HG03039 (cell line): ENCODE data around the gene SLC5A11.

Experiments
- ATAC-seq: cut with Tn5 transposase; IDR thresholded peaks from one replicate; pipeline ENCODE4 v1.9.1; 2021; ENCODE audit warnings: mild to moderate bottlenecking, moderate library complexity; ENCODE audit not compliant: unreplicated experiment

Gene SLC5A11

DNA sequence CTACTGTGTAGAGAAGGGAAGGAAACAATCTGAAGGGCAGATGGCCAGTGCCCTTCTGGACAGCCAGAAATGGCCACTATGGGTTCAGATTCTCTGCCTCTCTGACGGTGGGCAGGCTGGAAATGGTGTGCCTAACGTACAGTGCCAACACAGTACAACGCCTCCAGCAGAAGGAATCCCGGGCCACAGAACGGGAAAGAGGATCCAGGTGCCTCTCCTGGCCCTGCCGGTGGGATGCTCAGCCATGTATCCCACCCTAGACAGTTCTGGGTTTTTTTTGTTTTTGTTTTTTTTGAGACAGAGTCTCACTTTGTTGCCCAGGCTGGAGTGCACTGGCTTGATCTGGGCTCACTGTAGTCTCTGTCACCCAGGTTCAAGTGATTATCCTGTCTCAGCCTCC lies 71.5 kb downstream of the SLC5A11 start:
- ATAC-seq: no peak

DNA sequence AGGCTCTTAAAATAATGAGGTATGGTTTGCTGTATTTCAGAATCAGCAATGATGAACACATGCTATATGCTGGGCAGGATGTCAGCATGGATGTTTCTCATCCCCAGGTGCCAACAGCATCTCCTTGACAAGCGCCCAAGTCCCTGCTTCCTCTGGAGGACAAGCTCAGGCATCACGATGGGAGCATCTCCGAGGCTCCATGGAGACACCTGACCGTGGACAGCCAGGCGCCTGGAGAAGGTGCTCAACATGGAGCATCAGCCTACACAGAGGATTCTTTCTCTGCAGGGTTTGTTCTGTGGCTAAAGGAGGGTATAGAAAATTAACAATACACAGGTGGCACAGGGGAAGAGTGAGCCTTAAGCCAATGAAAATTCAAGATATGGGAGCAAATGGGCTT lies 72.1 kb downstream of the SLC5A11 start:
- ATAC-seq: no peak

DNA sequence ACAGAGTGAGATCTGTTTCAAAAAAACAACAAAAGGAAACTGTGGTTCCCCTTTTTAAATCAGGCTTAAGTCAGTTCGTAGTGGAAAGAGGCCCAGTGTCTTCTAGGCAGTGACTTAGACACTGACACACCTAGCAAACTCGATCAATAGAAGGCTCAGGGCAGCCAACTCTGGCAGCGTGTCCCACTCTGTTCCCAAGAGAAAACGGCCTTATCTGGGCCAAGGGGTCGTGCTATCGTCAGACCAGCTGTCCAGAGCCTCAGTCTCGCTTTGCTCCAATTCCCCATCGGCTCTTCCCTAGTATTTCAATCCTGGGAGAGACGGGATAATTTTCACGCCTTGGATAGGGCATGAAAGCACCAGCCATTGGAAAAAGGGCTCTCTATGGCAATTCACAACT lies 72.9 kb downstream of the SLC5A11 start:
- no peak for ATAC-seq

DNA sequence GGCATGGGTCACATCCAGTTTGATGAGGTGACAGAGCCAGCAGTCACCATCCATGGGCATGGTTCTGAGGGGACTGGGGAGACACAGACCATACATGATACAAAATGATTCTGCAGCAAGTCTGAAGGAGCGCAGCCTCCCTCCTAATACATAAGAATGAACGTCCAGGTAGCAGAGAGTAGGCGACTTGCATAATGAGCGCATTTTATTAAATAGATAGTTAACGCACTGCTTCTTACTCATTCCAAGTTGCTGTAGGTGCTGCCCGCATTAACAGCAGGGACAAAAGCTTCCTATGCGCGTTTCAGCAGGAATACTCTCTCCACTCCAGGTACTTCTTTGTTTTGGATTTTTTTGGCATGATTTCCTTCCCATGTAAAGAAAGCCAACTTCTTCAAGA lies 73.8 kb downstream of the SLC5A11 start:
- no peak for ATAC-seq

DNA sequence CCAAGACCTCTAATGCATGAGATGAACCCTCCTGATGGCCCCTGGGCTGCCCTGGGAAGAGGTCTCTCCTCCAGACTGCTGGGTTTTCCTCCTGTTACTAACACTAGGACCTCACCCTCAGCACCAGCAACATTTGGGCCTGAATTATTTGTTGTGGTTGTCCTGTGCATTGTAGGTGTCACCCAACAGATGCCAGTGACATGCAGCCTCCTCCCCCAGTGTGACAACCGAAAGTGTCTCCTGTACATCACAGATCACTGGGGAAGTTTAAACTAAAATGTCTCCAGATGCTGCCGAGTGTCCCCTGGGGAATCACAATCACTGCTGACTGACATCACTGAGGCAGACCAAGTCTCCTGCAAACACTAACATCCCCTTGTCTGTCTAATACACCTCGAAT lies 74.8 kb downstream of the SLC5A11 start:
- no peak for ATAC-seq

DNA sequence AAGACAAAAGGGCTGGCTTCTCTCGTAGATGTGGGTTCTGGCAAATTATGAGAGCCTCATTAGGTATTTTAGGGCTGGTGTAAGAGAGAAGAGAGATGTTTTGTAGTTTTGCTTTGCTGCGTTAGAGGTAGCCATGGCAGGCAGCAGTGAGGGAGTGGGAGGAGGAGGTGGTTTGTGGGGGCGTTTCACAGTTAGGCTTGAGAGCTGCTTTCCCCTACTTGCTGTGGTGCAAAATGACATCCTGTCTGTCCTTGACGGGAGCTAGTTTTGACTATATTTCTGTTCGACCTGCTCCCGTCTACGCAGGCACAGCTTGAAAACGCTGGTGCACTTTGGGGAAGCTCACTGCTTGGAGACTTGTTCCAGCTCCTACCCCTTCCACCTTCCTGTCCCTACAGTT lies 75.5 kb downstream of the SLC5A11 start:
- ATAC-seq: no peak

DNA sequence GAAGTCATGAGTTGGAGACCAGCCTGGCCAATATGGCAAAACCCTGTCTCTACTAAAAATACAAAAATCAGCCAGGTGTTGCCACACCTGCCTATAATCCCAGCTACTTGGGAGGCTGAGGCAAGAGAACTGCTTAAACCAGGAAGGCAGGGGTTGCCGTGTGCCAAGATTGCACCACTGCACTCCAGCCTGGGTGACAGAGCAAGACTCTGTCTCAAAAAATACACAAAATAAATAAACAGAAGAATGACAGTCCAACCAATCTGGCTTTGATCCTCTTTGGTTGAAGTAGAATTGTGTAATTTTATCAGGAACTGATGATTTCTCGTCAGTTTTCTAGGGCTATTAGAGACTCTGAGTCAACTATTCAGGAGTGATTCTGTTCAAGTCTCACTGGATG lies 79.4 kb downstream of the SLC5A11 start:
- ATAC-seq: no peak

DNA sequence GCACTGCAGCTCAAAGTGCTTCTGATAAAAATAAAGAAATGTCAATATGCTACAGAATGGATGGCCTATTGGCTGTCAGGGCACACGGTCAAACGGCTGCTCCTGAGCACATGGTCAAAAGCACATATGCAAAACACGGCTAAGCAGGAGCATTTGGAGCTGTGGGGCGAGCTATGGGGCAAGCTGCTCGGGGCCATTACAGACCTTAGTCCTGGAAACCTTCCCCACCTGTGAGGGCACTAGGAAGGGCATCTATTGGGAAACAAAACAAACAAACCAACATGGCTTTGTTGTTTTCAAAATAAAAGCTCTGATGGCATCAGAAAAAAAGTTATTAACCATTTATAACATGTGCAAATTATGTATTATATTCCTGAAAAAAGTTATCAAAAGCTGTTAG lies 83.6 kb downstream of the SLC5A11 start:
- no peak for ATAC-seq

DNA sequence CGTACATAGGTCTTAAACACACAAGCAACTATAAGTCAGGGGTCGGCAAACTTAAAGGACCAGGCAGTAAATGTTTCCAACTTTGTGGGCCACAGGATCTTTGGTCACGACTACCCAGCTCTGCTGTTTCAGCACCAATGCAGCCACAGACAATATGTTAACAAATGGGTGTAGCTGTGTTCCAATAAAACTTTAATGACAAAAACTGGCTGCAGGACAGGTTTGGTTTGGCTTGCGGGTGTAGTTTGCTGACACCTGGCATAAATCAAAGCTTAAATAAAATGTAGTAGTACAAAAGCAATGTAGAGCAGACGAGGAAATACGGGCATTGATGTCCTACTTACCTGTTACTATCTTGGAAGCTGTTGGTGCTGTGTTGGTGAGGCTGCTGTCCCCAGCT lies 84.7 kb downstream of the SLC5A11 start:
- no peak for ATAC-seq

DNA sequence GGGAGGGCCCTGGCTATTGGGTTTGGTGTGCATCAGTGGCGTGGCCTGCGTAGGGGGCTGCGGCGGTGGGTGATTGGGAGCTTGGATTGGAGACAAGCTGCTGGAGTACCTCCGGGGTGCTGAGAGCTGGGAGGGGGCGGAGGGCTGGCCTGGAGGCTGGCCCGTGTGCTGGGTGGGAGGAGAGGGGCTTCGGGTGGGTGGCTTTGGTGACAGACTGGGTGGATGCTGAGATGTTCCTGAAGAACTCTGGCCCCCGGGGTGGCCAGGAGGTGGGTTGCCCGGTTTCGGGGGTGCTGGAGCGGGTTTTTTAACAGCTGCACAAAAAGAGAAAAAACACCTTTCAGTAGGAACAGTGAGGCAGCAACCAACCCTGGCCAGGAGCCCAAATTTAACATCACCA lies 85.3 kb downstream of the SLC5A11 start:
- no peak for ATAC-seq

DNA sequence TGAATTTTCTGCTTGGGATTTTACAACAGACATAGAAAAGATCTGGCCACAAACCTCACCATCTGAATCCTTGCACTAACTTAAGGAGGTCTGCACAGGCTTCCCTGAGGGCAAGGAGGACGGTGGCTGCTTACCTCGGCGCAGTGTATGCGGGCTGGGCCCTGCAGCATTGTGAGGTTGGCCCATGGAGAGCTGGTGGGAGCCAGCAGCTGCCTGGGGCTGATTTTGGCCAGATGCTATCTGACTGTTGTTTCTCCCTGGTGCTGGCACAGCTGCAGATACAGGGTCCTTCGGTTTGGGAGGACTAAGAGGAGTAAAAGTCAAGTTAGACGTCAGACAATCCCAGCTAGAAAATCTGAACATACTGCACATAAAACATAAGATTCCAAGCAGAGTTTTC lies 89.6 kb downstream of the SLC5A11 start:
- no peak for ATAC-seq

DNA sequence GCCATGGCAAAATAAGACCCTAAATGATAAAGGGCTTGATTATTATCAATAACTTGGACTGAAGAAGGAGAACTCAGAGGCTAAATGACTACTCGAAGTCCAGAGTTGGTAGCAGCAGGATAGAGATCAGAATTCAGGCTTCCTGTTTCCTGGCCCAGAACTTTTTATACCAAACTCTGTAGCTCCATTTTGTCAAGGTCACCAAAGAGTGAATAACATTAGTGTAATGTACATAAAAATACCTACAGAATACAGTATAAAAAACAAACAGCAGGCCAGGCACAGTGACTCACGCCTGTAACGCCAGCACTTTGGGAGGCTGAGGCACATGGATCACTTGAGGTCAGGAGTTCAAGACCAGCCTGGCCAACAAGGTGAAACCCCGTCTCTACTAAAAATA lies 90.4 kb downstream of the SLC5A11 start:
- no peak for ATAC-seq

DNA sequence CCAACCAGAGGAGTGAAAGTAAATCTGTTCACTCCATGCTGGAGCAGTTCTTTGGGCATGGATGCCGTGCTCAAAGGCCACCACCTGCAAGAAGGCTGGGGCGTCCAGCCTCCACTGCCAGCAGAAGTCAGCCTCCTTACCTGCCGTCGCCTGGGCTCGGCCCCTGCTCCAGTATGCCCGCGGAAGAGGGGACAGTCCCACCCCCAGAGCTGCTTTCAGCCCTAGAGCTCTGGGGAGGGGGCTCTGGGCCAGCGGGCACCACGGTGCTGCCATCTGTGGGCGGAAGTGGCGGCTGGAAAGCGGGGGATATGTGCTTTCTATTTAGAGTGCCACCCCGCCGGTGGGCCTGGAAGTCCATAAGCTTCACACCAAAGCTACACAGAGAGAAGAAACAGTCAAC lies 93.5 kb downstream of the SLC5A11 start:
- ATAC-seq: no peak

DNA sequence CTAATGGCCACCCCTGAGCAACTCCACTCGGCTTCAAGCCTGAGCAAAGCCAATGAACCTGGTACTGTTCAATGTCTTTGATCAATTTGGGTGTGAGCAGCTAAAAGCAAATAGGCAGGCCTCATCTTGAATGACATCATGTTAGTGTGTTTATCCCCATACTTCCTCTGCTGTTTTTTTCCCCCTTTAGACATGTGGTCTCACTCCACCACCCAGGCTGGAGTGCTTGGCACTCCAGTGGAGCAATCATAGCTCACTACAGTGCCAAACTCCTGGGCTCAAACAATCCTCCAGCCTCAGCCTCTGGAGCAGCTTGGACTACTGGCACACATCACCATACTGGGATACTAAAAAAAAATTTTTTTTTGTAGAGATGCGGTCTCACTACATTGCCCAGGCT lies 94.0 kb downstream of the SLC5A11 start:
- no peak for ATAC-seq

DNA sequence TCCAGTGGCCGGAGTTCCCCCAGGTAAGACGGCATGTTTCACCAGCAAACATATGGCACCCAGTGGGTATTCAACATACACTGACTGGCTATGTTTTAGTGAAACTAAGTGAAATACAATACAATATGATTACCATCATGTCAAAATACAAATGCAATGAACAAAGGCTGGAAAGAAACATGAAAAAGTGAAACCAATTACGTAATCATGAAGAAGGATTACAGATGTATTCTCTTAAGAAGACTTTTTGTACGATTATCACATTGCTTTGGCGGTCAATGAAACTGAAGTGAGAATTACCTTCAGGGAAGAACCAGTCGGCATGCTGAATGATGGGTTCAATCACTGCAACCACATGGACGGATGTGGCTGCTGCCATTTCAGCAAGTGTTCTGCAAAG lies 97.7 kb downstream of the SLC5A11 start:
- no peak for ATAC-seq

DNA sequence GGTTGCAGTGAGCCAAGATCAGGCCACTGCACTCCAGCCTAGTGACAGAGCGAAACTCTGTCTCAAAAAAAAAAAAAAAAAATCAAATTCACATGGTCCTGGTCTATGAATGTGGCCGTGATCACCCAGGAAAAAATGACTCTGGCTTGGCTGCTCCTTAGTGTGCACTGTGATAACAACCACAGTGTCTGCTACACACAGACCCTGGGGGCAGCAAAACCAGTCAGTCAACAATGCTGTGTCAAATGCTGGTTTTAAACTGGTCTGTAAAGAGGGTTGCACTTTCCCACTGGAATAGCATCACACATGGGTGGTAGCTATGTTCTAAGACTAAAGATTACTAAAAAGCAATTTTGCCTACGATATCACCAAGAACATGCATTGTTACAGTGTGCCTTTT lies 98.4 kb downstream of the SLC5A11 start:
- ATAC-seq: no peak

DNA sequence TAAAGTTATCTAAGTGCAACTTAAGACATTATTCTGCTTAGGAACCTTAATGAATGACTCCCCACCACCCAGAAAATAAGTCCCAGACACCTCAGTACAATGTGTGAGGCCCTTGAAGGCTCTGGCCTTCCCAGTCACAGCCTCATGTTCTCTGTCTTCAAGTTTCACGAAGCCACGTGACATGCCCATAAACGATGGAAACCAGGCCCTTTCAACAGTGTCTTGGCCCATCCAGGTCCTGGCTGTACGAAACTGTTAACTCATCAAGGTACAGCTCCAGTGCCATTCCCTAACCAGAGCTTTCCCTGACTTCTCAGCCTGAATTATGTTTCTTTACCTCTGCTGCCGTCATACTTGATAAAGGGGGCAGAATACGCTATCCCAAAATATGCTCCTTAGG lies 100.4 kb downstream of the SLC5A11 start:
- ATAC-seq: no peak

DNA sequence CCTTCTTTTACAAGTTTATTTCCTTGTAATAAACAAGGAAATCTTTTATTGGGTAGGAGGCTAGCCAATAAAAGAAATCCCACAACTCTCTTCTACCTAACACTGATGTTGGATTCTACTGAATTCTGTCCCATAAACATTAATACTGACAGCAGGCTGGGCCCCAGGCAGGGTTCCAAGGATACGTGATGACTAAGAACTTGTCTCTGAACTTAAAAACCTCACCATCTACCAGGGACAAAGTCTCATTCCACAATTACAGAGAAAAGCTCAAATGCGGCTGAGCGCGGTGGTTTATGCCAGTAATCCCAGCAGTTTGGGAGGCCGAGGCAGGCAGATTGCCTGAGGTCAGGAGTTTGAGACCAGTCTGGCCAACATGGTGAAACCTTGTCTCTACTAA lies 104.5 kb downstream of the SLC5A11 start:
- ATAC-seq: no peak

DNA sequence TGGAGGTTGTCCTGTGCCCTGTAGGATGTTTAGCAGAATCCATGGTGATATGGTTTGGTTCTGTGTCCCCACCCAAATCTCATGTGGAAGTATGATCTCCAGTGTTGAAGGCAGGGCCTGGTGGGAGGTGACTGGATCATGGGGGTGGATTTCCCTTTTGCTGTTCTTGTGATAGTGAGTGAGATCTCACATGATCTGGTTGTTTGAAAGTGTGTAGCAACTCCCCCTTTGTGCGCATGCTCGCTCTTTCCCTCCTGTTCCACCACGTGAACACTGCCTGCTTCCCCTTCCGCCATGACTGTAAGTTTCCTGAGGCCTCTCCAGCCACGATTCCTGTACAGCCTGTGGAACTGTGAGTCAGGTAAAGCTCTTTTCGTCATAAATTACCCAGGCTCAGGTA lies 107.5 kb downstream of the SLC5A11 start:
- ATAC-seq: no peak

DNA sequence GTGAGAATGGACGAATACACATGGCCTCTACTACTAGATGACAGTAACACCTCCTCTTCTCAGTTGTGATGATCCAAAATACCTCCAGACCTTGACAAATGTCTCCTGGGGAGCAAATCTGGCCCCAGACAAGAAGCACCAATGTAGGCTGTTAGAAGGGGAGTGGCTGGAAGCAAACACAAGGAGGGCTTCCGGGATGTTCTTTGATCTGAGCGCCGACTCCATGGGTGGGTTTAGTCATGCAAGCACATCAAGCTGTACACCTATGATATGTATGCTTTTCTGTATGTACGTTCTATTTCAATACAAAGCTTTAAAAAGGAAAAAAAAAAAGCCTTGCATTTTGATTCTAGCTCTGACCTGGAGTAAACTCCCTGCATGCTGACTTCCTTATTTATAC lies 108.0 kb downstream of the SLC5A11 start:
- ATAC-seq: no peak

DNA sequence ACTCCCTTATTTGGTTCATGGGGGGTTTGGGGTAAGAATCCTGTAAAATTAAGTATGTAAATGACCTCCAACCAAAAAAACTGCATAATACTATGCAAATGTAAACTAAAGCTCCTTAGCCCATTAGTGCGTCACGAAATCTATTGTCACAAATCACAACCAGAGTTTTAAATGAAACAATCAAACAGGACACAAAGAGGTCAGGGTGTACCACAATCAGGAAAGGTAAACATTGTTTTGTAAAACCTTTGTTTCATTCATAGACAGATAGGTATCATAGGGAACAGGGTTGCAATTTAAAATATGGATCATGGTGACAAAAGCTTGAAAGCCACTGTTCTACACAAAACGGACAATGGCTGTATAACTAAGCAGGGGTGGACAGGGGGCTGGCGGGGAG lies 108.4 kb downstream of the SLC5A11 start:
- ATAC-seq: no peak

DNA sequence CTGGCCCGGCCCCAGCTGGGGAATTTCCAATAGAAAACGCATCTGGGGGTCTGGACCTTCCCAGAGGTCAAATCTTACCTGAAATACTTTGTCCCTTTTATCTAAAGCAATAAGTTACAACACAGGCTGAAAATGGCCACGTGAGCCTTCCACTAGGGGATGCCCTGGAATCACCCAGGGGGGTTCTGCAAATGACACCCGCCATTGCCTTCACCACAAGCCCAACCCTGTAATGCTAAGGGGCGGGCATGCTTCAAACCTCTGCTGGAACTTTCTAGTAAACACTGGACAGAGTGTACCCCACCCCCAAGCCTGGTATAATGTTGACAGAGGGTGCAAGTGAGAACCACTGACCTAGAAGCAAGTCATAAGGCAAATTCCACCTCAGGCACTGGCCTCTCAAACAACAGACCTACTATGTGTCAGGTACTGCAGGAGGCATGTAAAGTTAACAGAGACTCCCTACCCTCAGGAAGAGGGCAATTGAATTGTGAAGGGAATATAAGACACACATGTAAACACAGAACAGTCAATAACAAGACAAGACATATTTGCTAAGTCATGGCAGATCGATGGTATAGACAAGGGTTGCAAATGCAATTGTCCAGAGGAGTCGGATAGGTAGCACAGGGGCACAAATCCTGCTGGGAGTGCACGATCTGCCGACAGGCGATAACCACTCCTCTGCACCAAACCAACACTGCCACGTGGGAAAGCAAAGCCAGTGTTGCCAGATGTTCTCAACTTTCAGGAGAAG lies 110.4 kb downstream of the SLC5A11 start:
- no peak for ATAC-seq

DNA sequence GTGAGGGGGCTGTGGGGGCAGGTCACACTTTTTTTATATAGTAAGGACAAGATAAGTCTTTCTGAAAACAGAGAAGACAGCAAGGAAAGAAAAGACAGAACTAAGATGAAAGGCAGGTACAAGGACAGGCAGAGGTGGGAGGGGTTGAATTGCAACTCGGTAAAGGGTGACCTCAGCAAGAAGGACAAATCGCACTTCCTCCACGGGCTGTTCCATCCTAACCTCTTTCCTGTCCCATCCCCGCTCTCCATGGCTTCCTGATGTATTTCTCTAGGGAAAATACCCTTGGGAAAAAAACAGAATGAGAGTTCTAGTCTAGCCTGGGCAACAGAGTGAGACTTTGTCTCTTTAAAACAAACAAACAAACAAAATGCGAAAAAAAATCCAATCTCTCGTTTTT lies 112.1 kb downstream of the SLC5A11 start:
- no peak for ATAC-seq
